Umbilical cord (tissue), 2 donors: ENCODE data around the gene CAMTA1. TPM values are rescaled to one million over a fixed set of nuclear protein-coding genes. Genes with fewer than 3 reads are reported as not detected.

Experiments used
- DNase-seq: peaks from one replicate; pipeline ENCODE4 v3.0.0-alpha.2; 2015; ENCODE audit warnings: low spot score
- total RNA-seq: library from RNA; depleted of rRNA; stranded (reverse); fragments of >200 nt; gene quantifications from one replicate; pipeline ENCODE4 v1.2.3, GENCODE V29; 2014; ENCODE audit warnings: low replicate concordance; ENCODE audit not compliant: insufficient read depth

CAMTA1 gene
- total RNA-seq, 1 donor from 2014 or later, result 29.6 TPM

- no peak for DNase-seq
These were observed 320.0 kb downstream of the CAMTA1 start for GRCh38 chr1:7105269-7105668.

- no peak for DNase-seq
These were observed 321.3 kb downstream of the CAMTA1 start for GRCh38 chr1:7106442-7107108.

DNA sequence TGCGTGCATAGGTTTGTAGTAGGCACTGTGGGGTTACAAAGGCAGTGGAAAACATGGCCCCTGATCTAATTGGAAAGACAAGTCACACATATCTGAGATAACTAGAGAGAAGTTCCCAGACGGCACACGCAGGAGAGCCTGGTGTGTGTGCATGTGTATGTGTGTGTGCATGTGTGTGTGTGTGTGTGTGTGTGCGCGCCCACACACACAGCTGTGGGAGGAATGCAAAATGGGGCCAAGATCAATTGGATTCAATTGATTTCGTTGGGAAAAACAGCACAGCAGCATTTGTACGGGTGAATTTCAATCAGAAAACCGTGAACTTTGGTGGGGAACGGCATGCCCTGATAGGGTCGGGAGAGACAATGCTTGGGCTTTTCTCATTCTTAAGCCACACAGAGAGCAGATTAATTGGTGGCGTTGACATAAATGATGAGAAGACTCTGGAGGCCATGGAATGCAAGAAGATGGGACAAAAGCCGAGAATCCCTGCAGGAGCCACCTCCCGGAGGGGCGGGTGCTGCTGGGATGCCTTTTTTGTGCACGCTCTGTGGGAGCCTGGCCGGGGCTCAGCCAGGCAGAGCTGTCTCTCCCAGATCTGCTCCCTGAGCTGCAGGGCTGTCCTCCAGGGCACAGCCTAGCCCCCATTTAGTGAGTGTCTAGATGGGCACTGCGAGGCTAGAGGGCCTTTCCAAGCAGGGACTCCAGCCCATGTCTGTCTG, 322.0 kb downstream of the CAMTA1 start:
- no peak for DNase-seq

- DNase-seq, result no peak
These were observed 323.0 kb downstream of the CAMTA1 start for GRCh38 chr1:7108251-7108650.

- DNase-seq, result no peak
These were observed 324.6 kb downstream of the CAMTA1 start for GRCh38 chr1:7109901-7110300.

DNA sequence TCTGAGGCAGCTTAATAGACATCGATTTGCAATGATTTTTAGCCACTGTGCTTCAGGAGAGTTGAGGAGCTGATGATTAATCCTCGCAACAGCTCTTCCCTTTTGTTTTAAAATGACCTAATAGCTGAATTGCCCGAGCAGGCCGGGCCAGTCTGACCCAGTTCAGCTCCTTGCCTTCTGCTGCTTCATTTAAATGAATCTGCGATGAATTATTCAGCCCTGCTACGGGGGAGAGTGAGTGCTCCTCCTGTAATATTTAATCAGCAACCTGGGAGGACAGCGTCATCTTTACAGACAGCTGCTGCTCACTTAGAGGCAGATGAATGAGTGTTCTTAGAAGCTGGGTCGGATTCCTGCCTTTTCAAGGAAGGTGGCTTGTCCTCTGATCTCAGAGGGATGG, 325.1 kb downstream of the CAMTA1 start:
- no peak for DNase-seq

DNA sequence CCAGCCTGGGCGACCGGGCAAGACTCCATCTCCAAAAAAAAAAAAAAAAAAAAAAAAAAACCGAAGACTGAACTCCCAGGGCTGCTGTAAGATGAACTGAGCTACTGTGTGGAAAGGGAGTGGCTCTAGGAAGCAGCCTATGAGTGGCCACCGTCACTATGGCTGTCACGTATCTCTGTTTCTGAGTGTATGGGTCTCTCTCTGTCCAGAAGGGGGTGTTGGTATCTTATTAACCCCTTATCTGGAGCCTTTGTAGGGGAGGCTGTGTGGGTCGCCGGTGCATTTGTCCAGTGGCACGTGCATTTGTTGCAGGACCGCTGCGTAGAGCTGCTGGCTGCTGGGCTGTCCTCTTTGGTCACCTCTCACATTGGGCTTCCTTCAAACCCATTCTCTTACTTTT, 326.6 kb downstream of the CAMTA1 start:
- no peak for DNase-seq

GRCh38 chr1:7113136-7113535, 327.9 kb downstream of the CAMTA1 start:
- DNase-seq, result no peak

DNA sequence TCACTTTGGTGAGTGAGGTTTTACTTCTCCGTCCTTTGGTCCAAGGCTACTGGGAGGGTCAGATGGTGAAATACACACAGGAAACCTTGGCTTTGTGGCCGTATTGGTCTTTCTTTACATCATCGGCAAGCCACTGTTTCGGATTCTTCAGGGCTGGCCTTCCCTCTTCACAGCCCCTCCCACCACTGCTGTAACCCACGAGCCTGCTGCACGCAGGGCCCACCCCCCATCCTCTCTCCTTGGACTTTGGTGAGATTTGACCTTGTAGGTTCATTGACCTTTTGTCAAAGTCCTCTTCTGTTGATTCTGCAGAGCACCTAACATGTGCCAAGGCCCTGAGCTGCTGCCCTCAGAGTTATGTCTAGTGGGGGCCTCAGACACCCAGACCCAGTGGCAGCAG, 328.6 kb downstream of the CAMTA1 start:
- DNase-seq, result no peak

GRCh38 chr1:7116001-7116400, 330.7 kb downstream of the CAMTA1 start:
- DNase-seq, result no peak

DNA sequence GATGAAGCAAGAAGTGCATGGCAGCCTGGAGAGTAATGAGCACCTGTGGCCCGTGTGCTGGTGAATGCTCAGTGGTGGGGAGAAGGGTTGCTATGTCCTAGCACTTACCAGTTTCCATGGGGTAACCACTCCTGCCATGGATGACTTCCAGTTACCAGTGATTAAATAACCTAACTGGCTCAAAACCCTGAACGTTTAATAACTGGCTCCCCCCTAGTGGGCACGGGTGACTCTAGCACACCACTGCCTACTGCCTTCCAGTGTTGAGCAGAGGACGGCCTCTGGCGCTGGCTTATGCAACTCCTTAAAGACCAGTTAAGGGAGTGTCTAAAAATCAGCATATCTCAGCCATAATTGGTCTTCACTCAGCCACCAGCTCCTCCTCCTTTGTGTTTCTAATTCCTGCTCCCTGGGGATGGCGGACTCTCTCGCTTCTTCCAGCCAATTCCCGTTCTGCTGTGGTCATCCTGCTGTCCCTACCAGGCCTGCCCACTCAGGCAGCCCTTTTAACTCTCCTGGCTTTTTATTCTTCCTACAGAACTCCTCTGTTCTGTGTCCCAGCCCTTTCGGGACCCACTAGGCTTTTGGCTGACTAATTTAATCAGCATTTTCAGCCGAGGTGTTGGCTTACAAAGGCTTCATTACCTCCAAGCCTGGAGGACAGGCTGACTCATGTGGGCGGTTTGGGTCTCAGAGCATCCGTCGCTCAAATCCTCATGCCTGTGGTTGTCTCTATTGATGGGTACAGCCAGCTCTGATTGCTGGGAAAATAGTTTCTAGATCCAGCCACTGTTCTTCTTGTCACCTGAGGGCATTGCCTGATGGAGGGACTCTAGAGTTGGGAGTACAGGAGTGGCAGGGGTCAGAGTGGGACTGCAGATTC, 332.4 kb downstream of the CAMTA1 start:
- peak; percentile 62 for DNase-seq

- DNase-seq, result no peak
These were observed 333.9 kb downstream of the CAMTA1 start for GRCh38 chr1:7119156-7119555.

DNA sequence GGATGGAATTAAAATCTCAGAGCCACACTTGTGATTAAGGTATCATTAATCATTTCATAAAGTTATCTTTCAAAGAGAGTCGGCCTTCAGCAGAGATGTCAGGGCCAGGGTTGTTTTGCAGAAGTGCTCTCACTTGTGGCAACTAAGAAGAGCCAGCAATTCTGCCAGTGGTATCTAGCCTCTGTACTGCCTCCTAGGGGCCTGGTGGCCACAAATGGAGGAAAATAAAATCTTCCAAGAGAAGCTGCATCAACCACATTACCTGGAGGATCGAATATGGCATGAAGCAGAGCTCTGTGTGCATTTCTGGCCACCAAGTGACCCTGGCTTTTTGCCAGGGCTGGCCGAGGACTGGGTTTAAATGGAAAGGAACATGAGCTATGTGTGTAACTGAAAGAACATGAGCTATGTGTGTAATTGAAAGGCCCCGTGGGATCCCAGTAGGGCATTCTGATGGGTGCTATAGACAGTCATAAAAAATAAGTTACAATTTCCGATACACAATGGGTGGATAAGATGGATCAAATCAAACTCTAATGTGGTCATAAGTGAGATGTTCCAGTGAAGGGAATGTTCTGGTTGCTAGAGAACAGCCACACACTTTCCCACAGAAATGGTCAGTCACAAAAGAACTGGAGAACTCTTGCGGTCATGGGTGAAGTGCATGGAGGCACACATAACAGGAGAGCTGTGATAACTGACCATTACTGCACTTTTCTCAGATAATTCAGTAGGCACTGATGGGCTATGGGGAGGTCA, 335.8 kb downstream of the CAMTA1 start:
- no peak for DNase-seq

GRCh38 chr1:7121622-7121988, 336.4 kb downstream of the CAMTA1 start:
- DNase-seq, result no peak

- peak; percentile 25 for DNase-seq
These were observed 342.2 kb downstream of the CAMTA1 start for GRCh38 chr1:7127322-7128075.

- no peak for DNase-seq
These were observed 343.0 kb downstream of the CAMTA1 start for GRCh38 chr1:7128293-7128692.

DNA sequence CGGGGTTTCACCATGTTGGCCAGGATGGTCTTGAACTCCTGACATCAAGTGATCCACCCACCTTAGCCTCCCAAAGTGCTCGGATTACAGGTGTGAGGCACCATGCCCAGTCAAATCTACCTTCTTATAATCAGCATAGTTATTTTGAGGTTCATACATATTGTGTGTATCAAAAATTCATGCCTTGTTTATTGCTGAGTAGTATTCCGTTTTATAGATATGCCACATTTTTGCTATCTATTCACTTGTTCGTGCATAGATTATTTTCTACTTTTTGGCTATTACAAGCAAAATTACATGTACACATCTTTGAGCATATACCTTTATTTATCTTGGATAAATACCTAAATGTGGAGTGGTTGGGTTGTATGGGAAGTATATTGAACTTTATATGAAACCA, 344.9 kb downstream of the CAMTA1 start:
- DNase-seq, result no peak

DNA sequence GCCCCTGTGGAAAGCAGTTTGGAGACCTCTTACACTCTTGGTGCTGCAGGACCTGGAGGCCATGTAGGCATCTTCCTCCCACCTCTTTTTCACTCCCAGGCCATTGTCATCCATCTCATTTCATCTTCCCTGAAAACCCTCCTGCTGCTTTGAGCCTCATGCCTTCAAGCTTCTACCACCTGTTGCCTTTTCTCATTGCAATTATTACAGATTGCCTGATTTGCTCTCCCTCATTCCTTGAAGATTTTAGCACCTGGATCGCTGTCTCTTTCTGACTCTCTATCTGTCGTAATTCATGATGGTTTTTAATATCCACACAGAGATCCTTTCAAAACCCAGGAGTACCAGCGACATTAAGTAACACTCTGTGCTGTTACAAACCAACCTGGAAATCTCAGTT, 350.2 kb downstream of the CAMTA1 start:
- DNase-seq, result no peak

GRCh38 chr1:7136166-7136953, 351.1 kb downstream of the CAMTA1 start:
- DNase-seq, result peak; percentile 19

- no peak for DNase-seq
These were observed 355.0 kb downstream of the CAMTA1 start for GRCh38 chr1:7140251-7140650.
